GM19324 (cell line): ENCODE measurements around the gene WDR74.

Experiments used
- ATAC-seq: cut with Tn5 transposase; IDR thresholded peaks from one replicate; pipeline ENCODE4 v1.9.1; 2021; ENCODE audit warnings: mild to moderate bottlenecking, moderate library complexity; ENCODE audit not compliant: unreplicated experiment, low FRiP score

The WDR74 gene

DNA sequence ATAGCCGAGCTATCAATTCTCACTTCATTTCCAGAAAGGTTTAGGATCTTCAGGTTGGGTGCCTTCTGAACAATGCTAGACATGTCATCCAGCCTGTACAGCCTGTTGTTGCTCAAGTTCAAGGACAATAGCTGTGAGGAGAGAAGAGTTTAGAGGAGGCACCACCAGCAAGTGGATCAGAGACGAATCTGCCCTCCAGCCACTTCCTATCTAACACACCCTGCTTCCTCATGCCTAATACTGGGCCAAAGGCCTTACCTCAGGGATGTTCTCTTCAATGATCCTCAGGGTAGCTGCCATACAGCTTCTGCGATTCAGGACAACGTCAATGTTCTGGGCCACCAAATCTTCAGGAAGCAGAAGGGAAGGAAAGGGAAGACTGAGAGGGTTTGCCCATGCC is 38.3 kb downstream of the WDR74 start:
- ATAC-seq, result no peak

DNA sequence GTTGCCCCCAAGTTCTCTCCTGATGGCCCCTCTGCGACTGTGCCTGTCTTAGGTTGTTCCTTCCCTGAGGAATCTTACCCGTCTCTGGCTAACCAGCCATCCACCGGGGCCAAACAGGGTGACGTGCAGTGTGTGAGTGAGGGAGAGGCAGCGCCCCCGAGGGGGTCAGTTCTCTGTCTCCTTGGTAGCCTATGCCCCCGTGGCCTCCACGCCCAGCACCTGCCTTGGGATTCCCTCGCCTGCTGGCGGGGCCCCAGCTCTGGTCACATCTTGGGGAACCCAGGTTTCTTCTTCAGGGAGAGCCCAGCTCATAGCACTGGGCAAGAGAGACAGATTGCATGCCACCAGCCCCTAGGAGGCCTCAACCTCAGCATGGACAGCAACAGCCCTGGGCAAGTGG is 39.9 kb downstream of the WDR74 start:
- ATAC-seq, result no peak

DNA sequence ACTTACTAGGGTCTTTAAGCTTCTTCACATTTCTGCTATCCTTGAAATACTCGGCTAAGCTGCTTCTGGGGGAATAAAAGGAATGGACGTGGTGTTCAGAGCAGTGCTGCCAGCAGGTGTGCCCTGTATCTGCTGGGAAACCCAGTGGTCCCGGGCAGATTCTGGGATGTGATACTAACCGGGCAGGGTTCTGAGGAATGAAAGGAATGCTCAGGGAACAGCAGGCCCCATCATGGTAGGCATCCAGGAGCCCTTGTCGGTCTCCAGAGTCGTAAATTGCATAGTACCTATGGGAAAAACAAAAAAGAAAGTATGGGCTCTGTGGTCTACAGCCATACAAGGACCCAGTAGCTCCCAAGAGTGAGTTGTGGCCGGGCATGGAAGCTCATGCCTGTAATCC is 43.1 kb downstream of the WDR74 start:
- ATAC-seq, result no peak

DNA sequence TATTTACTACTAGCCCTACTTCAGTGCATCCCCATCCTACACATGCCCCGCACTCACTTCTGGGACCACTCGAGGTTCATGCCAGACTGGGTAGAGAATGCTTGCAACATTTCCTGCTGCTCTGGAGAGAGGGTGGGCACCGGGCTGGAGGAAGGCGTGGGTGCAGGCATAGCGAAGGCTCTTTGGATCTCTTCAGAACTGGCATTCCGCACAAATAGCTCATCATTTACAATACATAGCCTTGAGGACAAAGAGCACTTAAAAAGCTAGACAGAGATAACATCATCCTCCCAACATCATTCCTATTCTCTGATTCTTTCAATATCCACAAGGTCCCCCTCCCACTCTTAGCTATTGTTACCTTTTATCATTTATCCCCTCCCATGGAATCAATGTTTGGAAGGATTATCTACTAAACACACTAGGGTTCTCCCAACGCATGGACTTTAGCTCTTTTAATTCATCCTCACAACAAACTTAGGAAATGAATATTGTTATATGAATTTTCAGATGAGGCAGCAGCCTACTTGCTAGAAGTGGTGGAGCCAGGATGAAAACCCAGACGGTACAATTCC is 45.1 kb downstream of the WDR74 start:
- ATAC-seq, result no peak

DNA sequence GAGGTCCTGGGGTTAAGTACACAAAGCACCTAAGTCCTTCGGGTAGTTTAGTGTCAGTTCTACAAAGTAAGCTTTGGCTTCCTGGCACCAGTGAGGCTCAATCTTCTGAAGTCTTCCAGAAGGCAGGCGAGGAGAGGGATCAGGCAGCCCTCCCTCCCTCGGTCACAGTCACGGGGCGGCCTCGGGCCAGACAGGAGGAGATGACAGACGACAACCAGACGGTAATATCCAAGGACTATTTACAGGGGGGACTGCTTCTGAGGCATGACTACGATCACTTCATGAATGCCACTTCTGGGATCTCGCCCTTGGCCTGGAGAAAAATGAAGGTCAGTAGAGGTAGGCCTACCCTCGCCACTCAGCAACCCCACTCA is 47.2 kb downstream of the WDR74 start:
- no peak for ATAC-seq

DNA sequence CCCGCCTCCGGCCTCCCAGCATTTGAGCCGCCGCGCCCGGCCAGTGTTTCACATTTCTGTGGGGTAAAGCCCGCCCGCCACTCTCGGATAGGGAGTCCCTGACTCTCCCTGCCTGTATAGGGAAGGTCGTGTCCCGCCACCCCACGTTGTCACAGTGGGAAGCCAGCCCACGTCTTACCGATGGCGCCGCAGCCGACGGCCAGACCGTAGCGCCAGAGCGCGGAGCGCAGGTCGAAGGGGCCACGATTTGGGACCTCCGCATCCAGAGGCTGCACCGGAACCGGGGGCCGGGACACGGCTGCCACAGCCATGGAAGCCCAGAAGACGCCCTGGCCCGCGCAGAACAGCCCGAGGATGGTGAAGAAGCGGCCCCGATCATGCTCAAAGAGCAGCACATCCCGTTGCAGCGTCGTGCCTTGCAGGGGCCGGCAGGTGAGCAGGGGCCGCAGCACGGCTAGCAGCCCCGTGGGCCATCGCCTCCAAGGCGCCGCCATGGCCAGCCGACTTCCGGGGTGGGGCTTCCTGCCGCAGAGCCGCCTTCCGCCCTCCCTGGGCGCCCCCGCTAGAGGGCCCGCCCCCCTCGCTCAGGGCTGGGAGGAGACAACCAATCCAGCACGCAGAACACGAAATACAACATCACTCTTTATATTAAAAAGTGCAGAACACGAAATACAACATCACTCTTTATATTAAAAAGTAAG is 47.7 kb downstream of the WDR74 start, which contains the start of gene TMEM223:
Gene TMEM223, minus strand, starts transcription at position 506 of the 701 bp plus-strand sequence. Its CDS starts 12 bp downstream, at position 494.
- peak; percentile 60 for ATAC-seq

DNA sequence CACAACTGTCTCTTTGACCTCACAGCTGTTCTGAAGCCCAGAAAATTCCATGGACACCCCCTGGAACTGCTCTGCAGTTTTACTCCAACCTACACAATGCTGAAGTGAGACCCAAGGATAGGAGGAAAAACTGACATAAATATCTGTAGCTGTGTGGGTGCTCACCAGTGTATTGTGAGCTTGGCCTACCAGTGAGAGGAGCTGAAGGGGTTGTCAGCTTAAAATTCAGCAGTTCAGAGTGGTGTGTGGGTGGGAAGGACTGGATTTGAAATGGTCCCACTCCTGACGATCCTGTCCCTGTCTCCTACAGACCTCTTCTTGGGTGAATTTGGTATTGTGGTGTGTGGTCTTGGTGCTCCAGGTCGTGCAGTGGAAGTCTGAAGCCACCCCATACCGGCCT is 49.8 kb downstream of the WDR74 start:
- no peak for ATAC-seq

DNA sequence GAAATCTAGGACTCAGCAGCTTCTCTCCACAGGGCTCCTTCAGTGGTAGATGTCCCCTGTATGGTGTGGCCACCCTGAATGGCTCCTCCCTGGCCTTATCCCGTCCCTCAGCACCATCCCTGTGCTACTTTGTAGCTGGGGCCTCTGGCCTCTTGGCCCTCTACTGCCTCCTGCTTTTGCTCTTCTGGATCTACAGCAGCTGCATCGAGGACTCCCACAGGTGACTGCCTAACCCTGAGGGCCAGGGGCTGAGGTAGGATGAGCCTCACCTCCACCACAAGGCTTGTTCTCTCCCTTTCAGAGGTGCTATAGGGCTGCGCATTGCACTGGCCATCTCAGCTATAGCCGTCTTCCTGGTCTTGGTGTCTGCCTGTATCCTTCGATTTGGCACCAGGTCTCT is 50.4 kb downstream of the WDR74 start:
- ATAC-seq, result no peak

DNA sequence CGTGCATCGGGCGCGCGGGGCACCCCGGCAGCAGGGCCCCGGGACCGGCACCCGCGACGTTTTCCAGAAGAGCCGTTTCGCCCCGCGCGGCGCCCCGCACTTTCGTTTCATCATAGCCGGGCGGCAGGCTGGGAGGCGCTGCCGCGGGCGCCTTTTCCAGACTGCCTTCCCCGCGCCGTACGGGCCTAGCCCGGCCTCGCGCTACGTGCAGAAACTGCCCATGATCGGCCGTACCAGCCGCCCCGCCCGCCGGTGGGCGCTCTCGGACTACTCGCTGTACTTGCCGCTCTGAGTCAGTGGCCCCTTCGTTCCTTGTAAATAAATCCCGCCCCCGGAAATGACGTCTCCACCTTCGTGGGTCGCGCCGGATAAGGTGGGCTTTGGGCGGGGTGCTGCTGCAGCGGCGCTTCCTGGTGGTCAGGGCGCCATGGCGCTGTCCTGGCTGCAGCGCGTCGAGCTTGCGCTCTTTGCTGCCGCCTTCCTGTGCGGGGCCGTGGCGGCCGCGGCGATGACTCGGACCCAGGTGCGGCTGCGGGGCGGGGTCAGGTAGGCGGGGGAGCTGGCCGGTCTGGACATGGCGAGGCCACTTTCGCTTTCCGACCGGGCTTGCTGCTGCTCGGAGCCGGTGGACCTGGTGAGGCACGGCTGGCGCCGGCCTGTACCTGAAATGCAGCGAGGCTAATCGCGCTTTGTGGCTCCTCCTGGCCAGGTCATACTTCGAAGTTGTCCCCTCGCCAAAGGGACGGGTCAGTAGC is 52.2 kb downstream of the WDR74 start, which contains the start of gene TMEM179B:
Gene TMEM179B, plus strand, starts transcription at position 398 of the 755 bp plus-strand sequence. Its CDS starts 30 bp downstream, at position 428.
- peak; percentile 64 for ATAC-seq

DNA sequence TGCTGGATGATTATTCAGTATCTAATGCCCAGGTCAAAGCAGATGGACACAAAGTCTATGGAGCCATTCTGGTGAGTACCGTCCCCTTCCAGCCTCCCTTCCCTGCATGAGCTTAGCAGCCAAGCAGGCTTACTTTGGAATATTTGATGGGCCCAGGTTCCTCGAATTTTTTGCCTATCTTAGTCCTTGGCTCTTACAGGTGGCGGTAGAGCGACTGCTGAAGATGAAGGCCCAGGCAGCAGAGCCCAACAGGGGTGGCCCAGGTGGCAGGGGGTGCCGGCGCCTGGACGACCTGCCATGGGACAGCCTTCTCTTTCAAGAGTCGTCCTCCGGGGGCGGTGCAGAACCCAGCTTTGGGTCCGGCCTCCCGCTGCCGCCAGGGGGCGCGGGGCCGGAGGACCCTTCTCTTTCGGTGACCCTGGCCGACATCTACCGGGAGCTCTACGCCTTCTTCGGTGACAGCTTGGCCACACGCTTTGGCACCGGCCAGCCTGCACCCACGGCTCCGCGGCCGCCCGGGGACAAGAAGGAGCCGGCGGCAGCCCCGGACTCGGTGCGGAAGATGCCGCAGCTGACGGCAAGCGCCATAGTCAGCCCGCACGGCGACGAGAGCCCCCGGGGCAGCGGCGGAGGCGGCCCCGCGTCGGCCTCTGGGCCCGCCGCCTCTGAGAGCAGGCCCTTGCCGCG is 52.9 kb downstream of the WDR74 start:
- peak; percentile 61 for ATAC-seq
